Measurements from ENCODE around the gene FBXL5. TPM values are rescaled to one million over a fixed set of nuclear protein-coding genes. Genes with fewer than 3 reads are reported as not detected.

Gene FBXL5
- total and polyA plus RNA-seq, 2 of the 13 experiments (the other 11 are each of a cell fraction or from before 2014, with no cell fraction given), result 17.4 to 45.3 TPM

DNA sequence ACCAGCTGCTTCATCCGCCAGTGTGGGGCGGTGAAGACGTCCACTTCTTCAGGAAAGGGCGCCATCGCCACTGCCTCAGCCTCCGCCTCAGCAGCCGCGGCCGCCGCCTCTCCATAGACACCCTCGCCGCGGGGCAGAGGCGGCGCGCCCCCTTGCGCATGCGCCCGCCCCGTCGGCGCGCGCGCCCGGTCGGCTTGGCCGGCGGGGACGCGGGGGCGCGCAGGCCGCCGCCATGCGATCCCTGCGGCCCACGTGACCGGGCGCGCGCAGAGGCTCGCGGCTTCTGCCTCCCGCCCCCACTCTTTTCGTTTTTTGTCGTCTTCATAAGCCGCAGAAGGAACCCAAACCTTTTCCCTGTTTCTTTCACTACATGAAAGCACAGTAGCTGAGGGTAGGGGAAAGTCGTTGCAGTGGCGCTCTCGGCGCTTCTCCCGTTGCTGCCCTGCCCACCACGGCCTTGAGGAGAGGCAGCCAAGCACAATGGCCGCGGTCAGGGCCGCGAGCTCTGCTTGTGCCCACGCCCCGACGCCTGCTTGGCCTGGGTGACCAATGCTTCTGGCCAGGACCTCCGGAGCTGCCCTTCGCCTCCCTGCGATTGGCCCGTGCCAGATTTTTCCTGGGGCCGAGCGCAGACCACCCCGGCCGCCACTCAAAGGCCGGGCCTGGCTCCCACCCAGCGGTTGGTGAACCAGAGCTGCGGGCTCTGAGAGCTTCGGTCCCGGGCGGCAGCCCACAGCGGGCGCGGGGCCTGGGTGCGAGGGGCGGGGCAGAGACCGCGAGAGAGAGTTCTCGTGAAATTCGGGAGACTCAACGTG lies at the start of gene FBXL5 (continued):
- TF ChIP-seq PAF1 (CRISPR knock-in tag; IDR thresholded peaks at IDR 0.05), result no peak
- TF ChIP-seq, protein P1, sequence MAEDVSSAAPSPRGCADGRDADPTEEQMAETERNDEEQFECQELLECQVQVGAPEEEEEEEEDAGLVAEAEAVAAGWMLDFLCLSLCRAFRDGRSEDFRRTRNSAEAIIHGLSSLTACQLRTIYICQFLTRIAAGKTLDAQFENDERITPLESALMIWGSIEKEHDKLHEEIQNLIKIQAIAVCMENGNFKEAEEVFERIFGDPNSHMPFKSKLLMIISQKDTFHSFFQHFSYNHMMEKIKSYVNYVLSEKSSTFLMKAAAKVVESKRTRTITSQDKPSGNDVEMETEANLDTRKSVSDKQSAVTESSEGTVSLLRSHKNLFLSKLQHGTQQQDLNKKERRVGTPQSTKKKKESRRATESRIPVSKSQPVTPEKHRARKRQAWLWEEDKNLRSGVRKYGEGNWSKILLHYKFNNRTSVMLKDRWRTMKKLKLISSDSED (CRISPR knock-in tag; IDR thresholded peaks at IDR 0.05), result no peak
- no peak for TF ChIP-seq POLR2AphosphoS2 (IDR thresholded peaks at IDR 0.05; ENCODE audit: low read depth, low read length)
- TF ChIP-seq TEAD2 (CRISPR knock-in tag; IDR thresholded peaks at IDR 0.05), result peak; percentile 66; the same call in 1 of the 2 replicates
- 0 out of 2 replicates have a peak, but pooled peaks have one; percentile 61 for TF ChIP-seq ZNF30 (CRISPR knock-in tag; IDR thresholded peaks at IDR 0.05)
- TF ChIP-seq CCDC6 (CRISPR knock-in tag; IDR thresholded peaks at IDR 0.05), result peak; percentile 18; the same call in 1 of the 2 replicates
- no peak for TF ChIP-seq NCOR1 (IDR thresholded peaks at IDR 0.05; ENCODE audit: borderline replicate concordance, low read length)
- peak; percentile 87 for TF ChIP-seq HOXA5 (CRISPR knock-in tag; IDR thresholded peaks at IDR 0.05)
- TF ChIP-seq, protein P2, sequence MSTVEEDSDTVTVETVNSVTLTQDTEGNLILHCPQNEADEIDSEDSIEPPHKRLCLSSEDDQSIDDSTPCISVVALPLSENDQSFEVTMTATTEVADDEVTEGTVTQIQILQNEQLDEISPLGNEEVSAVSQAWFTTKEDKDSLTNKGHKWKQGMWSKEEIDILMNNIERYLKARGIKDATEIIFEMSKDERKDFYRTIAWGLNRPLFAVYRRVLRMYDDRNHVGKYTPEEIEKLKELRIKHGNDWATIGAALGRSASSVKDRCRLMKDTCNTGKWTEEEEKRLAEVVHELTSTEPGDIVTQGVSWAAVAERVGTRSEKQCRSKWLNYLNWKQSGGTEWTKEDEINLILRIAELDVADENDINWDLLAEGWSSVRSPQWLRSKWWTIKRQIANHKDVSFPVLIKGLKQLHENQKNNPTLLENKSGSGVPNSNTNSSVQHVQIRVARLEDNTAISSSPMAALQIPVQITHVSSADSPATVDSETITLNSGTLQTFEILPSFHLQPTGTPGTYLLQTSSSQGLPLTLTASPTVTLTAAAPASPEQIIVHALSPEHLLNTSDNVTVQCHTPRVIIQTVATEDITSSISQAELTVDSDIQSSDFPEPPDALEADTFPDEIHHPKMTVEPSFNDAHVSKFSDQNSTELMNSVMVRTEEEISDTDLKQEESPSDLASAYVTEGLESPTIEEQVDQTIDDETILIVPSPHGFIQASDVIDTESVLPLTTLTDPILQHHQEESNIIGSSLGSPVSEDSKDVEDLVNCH (CRISPR knock-in tag; IDR thresholded peaks at IDR 0.05), result no peak; the same call in 1 of the 2 replicates
- TF ChIP-seq ZNF501 (CRISPR knock-in tag; IDR thresholded peaks at IDR 0.05), result peak; percentile 95
- TF ChIP-seq ZNF234 (CRISPR knock-in tag; conservative IDR thresholded peaks at IDR 0.05), result peak; percentile 13; the same call in 1 of the 2 replicates
- TF ChIP-seq MAFF (IDR thresholded peaks at IDR 0.05; ENCODE audit: low read depth, low read length), result no peak
- peak; percentile 60 for TF ChIP-seq SPEN (CRISPR knock-in tag; IDR thresholded peaks at IDR 0.05; ENCODE audit: low read depth)
- no peak for TF ChIP-seq TBP (CRISPR knock-in tag; IDR thresholded peaks at IDR 0.05)
- TF ChIP-seq, protein P3, sequence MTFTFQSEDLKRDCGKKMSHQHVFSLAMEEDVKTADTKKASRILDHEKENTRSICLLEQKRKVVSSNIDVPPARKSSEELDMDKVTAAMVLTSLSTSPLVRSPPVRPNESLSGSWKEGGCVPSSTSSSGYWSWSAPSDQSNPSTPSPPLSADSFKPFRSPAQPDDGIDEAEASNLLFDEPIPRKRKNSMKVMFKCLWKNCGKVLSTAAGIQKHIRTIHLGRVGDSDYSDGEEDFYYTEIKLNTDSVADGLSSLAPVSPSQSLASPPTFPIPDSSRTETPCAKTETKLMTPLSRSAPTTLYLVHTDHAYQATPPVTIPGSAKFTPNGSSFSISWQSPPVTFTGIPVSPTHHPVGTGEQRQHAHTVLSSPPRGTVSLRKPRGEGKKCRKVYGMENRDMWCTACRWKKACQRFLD (CRISPR knock-in tag; IDR thresholded peaks at IDR 0.05; ENCODE audit: borderline replicate concordance), result no peak
- peak; percentile 83 for TF ChIP-seq FOXC1 (CRISPR knock-in tag; IDR thresholded peaks at IDR 0.05; ENCODE audit: borderline replicate concordance)
- no peak for TF ChIP-seq CREB1 (IDR thresholded peaks at IDR 0.05)
- TF ChIP-seq CREB1 (CRISPR knock-in tag; IDR thresholded peaks at IDR 0.05), result no peak
- TF ChIP-seq CBX2 (IDR thresholded peaks at IDR 0.05; ENCODE audit: low read depth, low read length), result no peak
- no peak for TF ChIP-seq CBX2 (CRISPR knock-in tag; IDR thresholded peaks at IDR 0.05; ENCODE audit: low read depth)
- TF ChIP-seq ETV5 (CRISPR knock-in tag; IDR thresholded peaks at IDR 0.05; ENCODE audit: borderline replicate concordance), result no peak
- TF ChIP-seq, protein P4, sequence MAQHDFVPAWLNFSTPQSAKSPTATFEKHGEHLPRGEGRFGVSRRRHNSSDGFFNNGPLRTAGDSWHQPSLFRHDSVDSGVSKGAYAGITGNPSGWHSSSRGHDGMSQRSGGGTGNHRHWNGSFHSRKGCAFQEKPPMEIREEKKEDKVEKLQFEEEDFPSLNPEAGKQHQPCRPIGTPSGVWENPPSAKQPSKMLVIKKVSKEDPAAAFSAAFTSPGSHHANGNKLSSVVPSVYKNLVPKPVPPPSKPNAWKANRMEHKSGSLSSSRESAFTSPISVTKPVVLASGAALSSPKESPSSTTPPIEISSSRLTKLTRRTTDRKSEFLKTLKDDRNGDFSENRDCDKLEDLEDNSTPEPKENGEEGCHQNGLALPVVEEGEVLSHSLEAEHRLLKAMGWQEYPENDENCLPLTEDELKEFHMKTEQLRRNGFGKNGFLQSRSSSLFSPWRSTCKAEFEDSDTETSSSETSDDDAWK (CRISPR knock-in tag; IDR thresholded peaks at IDR 0.05), result no peak
- 0 out of 2 replicates have a peak, but pooled peaks have one; percentile 45 for TF ChIP-seq ZMYM2 (CRISPR knock-in tag; IDR thresholded peaks at IDR 0.05)
- no peak for TF ChIP-seq TRIM24 (CRISPR knock-in tag; IDR thresholded peaks at IDR 0.05)
